ENCODE data around the gene DPP10.
"Not testable (repeated sequence)": the region's sequence is repeated elsewhere in the genome, so short reads cannot be mapped to it uniquely, and the experiment has no call there.

Gene DPP10

GRCh38 chr2:114717049-114717448 lies 274.6 kb downstream of the DPP10 start:
- DNase-seq (ENCODE audit: low spot score) = no peak

GRCh38 chr2:114724454-114724853 lies 282.0 kb downstream of the DPP10 start:
- no peak for DNase-seq (ENCODE audit: low spot score)

- no peak for DNase-seq (ENCODE audit: low spot score)
Measured at GRCh38 chr2:114727012-114727411, 284.6 kb downstream of the DPP10 start.

GRCh38 chr2:114728372-114728771 lies 285.9 kb downstream of the DPP10 start:
- no peak for DNase-seq (ENCODE audit: low spot score)

- no peak for DNase-seq (ENCODE audit: low spot score)
Measured at GRCh38 chr2:114729026-114729425, 286.6 kb downstream of the DPP10 start.

- no peak for DNase-seq (ENCODE audit: low spot score)
Measured at GRCh38 chr2:114735126-114735525, 292.7 kb downstream of the DPP10 start.

GRCh38 chr2:114742245-114742644 lies 299.8 kb downstream of the DPP10 start:
- DNase-seq (ENCODE audit: low spot score) = no peak

- no peak for DNase-seq (ENCODE audit: low spot score)
Measured at GRCh38 chr2:114745700-114746099, 303.3 kb downstream of the DPP10 start.

GRCh38 chr2:114748175-114748574 lies 305.7 kb downstream of the DPP10 start:
- DNase-seq (ENCODE audit: low spot score) = not testable (repeated sequence)

- no peak for DNase-seq (ENCODE audit: low spot score)
Measured at GRCh38 chr2:114752425-114752824, 310.0 kb downstream of the DPP10 start.

- no peak for DNase-seq (ENCODE audit: low spot score)
Measured at GRCh38 chr2:114753145-114753544, 310.7 kb downstream of the DPP10 start.

GRCh38 chr2:114754907-114755563 lies 312.6 kb downstream of the DPP10 start:
- DNase-seq (ENCODE audit: low spot score) = no peak

GRCh38 chr2:114762376-114762775 lies 319.9 kb downstream of the DPP10 start:
- DNase-seq (ENCODE audit: low spot score) = no peak

- DNase-seq (ENCODE audit: low spot score) = no peak
Measured at GRCh38 chr2:114762986-114763385, 320.5 kb downstream of the DPP10 start.

- DNase-seq (ENCODE audit: low spot score) = no peak
Measured at GRCh38 chr2:114769110-114769509, 326.7 kb downstream of the DPP10 start.

GRCh38 chr2:114769991-114770390 lies 327.6 kb downstream of the DPP10 start:
- no peak for DNase-seq (ENCODE audit: low spot score)

- no peak for DNase-seq (ENCODE audit: low spot score)
Measured at GRCh38 chr2:114784046-114784445, 341.6 kb downstream of the DPP10 start.

- DNase-seq (ENCODE audit: low spot score) = no peak
Measured at GRCh38 chr2:114784890-114785583, 342.6 kb downstream of the DPP10 start.

GRCh38 chr2:114786901-114787300 lies 344.5 kb downstream of the DPP10 start:
- no peak for DNase-seq (ENCODE audit: low spot score)

- no peak for DNase-seq (ENCODE audit: low spot score)
Measured at GRCh38 chr2:114787486-114787885, 345.0 kb downstream of the DPP10 start.

- no peak for DNase-seq (ENCODE audit: low spot score)
Measured at GRCh38 chr2:114789989-114790388, 347.5 kb downstream of the DPP10 start.

GRCh38 chr2:114797540-114797939 lies 355.1 kb downstream of the DPP10 start:
- DNase-seq (ENCODE audit: low spot score) = no peak

GRCh38 chr2:114797942-114798341 lies 355.5 kb downstream of the DPP10 start:
- no peak for DNase-seq (ENCODE audit: low spot score)
